Activated naive CD4-positive, alpha-beta T cell treated with anti-CD3 and anti-CD28 coated beads, Interleukin-2, amount 50 U/mL, for 24 hours (primary cell): Measurements from ENCODE around the gene CDKN2D.
"Not testable (repeated sequence)": the region's sequence is repeated elsewhere in the genome, so short reads cannot be mapped to it uniquely, and the experiment has no call there.

Source experiments
- H3K27ac Mint-ChIP-seq: one replicate; pipeline ENCODE4 v1.8.0; 2021; ENCODE audit warnings: mild to moderate bottlenecking, mixed read lengths
- H3K27me3 Mint-ChIP-seq: one replicate; pipeline ENCODE4 v1.8.0; 2021; ENCODE audit warnings: mixed read lengths
- H3K36me3 Mint-ChIP-seq: one replicate; pipeline ENCODE4 v1.8.0; 2021; ENCODE audit warnings: mixed read lengths
- H3K4me1 Mint-ChIP-seq: one replicate; pipeline ENCODE4 v1.8.0; 2021; ENCODE audit warnings: mixed read lengths
- H3K4me3 Mint-ChIP-seq: one replicate; pipeline ENCODE4 v1.8.0; 2021; ENCODE audit warnings: mild to moderate bottlenecking, mixed read lengths
- H3K9me3 Mint-ChIP-seq: one replicate; pipeline ENCODE4 v1.8.0; 2021; ENCODE audit warnings: mixed read lengths

The CDKN2D gene

GRCh38 chr19:10548746-10549276 is 20.0 kb downstream of the CDKN2D start:
- Mint-ChIP-seq H3K9me3 (no peaks in the 10 kb centered on the region), H3K4me1 (peaks cover 37% of the 10 kb centered on the region), H3K27ac (no peak overlapping the region), H3K36me3 (peaks cover 4% of the 10 kb centered on the region), H3K4me3 (no peak overlapping the region), H3K27me3 (no peaks in the 10 kb centered on the region)

DNA sequence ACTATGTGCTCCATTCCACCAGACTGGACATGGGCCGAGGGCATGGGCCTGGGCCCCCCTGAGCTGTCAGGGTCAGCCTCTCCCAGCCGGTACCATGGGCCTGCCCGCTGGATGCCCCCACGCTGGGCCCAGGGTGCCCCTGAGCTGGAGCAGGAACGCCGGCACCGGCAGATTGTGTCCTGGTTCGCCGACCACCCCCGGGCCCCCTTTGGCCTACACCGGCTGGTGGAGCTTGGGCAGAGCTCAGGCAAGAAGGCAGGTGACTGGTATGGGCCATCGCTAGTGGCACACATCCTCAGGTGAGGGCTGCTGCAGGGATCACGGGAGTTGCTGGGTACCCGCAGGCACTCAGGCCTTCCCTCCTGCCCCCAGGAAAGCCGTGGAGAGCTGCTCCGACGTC is 22.0 kb downstream of the CDKN2D start:
- Mint-ChIP-seq H3K27ac (no peak overlapping the region), H3K9me3 (no peaks in the 10 kb centered on the region), H3K4me3 (no peak overlapping the region), H3K36me3 (peaks cover 4% of the 10 kb centered on the region), H3K27me3 (no peaks in the 10 kb centered on the region), H3K4me1 (peaks cover 24% of the 10 kb centered on the region)

GRCh38 chr19:10544753-10545251 is 24.0 kb downstream of the CDKN2D start:
- peak overlapping the region; percentile 85 for H3K27ac Mint-ChIP-seq

DNA sequence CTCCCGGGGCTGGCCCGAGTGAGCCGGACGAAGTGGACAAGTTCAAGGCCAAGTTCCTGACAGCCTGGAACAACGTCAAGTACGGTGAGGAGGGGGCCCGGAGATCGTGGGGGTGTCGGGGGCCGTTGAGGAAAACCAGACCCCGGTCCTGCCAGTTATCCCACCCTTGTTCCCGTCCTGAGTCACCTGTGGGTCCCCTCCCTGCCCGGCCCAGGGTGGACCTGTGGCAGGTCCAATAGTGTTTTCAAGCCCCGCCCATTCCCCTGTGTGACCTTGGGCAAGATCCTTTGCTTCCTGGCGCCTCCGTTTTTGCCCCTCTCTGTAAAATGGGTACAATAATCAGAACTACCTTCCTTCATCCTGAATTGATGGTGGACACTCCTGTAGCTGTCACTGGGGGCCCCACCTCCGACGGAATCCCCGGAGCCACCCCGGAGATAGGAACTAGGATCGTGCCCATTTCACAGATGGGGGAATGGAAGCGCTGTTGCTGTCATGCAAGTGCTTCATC is 24.5 kb downstream of the CDKN2D start:
- Mint-ChIP-seq H3K9me3 (no peaks in the 10 kb centered on the region), H3K36me3 (no peaks in the 10 kb centered on the region), H3K27ac (peak overlapping the region; percentile 85), H3K4me3 (peak overlapping the region; percentile 90), H3K4me1 (peaks cover 20% of the 10 kb centered on the region), H3K27me3 (no peaks in the 10 kb centered on the region)

More at GRCh38 chr19:10544753-10545251, 24.0 kb downstream of the CDKN2D start:
- no peaks in the 10 kb centered on the region for H3K27me3 Mint-ChIP-seq
- H3K9me3 Mint-ChIP-seq: no peaks in the 10 kb centered on the region
- no peaks in the 10 kb centered on the region for H3K36me3 Mint-ChIP-seq
- H3K4me1 Mint-ChIP-seq: peaks cover 20% of the 10 kb centered on the region
- peak overlapping the region; percentile 90 for H3K4me3 Mint-ChIP-seq

GRCh38 chr19:10543420-10544241 is 25.1 kb downstream of the CDKN2D start, which contains the start of gene ATG4D:
ATG4D (plus strand) TSS chr19:10543904; CDS start chr19:10544091, 187 bp downstream.
- Mint-ChIP-seq H3K4me3 (peak within 1 kb of the TSS; percentile 90), H3K4me1 (peaks cover 20% of the 10 kb centered on the region), H3K27me3 (peaks cover 2% of the 10 kb centered on the region), H3K9me3 (no peaks in the 10 kb centered on the region), H3K36me3 (no peaks in the 10 kb centered on the region), H3K27ac (peak within 1 kb of the TSS; percentile 85)

- peak overlapping the region; percentile 12 for H3K27ac Mint-ChIP-seq
- H3K27me3 Mint-ChIP-seq: peaks cover 3% of the 10 kb centered on the region
- no peaks in the 10 kb centered on the region for H3K9me3 Mint-ChIP-seq
- H3K4me3 Mint-ChIP-seq: peak overlapping the region; percentile 76
- H3K4me1 Mint-ChIP-seq: peaks cover 20% of the 10 kb centered on the region
- H3K36me3 Mint-ChIP-seq: no peaks in the 10 kb centered on the region
These were observed 25.7 kb downstream of the CDKN2D start for GRCh38 chr19:10543059-10543419.

GRCh38 chr19:10539016-10539415 is 29.8 kb downstream of the CDKN2D start:
- H3K4me3 Mint-ChIP-seq, H3K27me3 Mint-ChIP-seq, H3K36me3 Mint-ChIP-seq, H3K9me3 Mint-ChIP-seq, H3K27ac Mint-ChIP-seq: not testable (repeated sequence)
- peaks cover 11% of the 10 kb centered on the region for H3K4me1 Mint-ChIP-seq

DNA sequence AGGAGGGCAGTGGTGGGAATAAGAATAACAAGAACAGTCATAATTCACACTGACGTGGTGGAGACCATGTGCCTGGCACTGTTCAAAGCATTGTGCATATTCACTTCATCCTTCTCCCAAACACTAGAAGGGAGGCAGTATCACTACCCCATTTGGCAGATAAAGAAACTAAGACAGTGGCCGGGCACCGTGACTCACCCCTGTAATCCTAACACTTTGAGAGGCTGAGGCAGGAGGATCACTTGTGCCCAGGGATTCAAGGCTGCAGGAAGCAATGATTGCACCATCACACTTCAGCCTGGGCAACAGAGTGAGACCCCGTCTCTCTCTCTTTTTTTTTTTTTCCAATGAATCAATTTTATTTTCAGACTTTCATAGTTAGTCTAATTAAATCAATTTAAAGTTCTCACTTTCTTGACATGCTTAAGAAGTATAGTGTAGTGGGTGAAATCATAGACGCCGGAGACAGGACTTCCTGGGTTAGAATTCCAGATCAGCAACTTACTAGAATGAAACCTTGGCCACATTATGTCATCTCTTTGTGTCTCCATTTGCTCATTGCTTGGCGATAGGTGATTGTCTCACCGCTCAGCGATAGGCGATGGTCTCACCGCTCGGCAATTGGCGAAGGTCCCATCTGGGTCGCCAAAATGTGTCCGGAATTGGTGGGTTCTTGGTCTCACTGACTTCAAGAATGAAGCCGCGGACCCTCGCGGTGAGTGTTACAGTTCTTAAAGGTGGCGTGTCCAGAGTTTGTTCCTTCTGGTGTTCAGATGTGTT is 30.4 kb downstream of the CDKN2D start:
- H3K4me1 Mint-ChIP-seq: peaks cover 10% of the 10 kb centered on the region
- no peaks in the 10 kb centered on the region for H3K36me3 Mint-ChIP-seq
- no peak overlapping the region for H3K27ac Mint-ChIP-seq
- H3K4me3 Mint-ChIP-seq: no peak overlapping the region
- H3K9me3 Mint-ChIP-seq: no peaks in the 10 kb centered on the region
- peaks cover 6% of the 10 kb centered on the region for H3K27me3 Mint-ChIP-seq

DNA sequence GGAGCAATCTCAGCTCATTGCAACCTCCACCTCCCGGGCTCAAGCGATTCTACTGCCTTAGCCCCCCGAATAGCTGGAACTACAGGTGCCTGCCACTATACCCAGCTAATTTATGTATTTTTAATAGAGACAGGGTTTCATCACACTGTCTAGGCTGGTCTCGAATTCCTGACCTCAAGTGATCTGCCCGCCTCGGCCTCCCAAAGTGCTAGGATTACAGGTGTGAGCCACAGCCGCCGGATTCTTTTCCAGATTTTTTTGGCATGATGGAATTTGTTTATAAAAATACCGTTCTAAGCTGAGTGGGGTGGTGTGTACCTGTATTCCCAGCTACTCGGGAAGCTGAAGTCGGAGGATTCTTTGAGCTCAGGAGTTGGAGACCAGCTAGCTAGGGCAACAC is 31.1 kb downstream of the CDKN2D start:
- no peak overlapping the region for H3K4me3 Mint-ChIP-seq
- H3K27me3 Mint-ChIP-seq: peaks cover 6% of the 10 kb centered on the region
- peaks cover 3% of the 10 kb centered on the region for H3K4me1 Mint-ChIP-seq
- no peaks in the 10 kb centered on the region for H3K9me3 Mint-ChIP-seq
- no peaks in the 10 kb centered on the region for H3K36me3 Mint-ChIP-seq
- no peak overlapping the region for H3K27ac Mint-ChIP-seq

GRCh38 chr19:10535613-10536012 is 33.2 kb downstream of the CDKN2D start:
- Mint-ChIP-seq H3K4me3 (no peak overlapping the region), H3K4me1 (peaks cover 3% of the 10 kb centered on the region), H3K27me3 (peaks cover 6% of the 10 kb centered on the region), H3K27ac (no peak overlapping the region), H3K9me3 (no peaks in the 10 kb centered on the region), H3K36me3 (no peaks in the 10 kb centered on the region)

- Mint-ChIP-seq H3K27ac (no peak overlapping the region), H3K4me3 (no peak overlapping the region), H3K36me3 (no peaks in the 10 kb centered on the region), H3K9me3 (no peaks in the 10 kb centered on the region), H3K4me1 (no peaks in the 10 kb centered on the region), H3K27me3 (peaks cover 6% of the 10 kb centered on the region)
These were observed 35.0 kb downstream of the CDKN2D start for GRCh38 chr19:10533646-10534386.

- Mint-ChIP-seq H3K27me3 (peaks cover 3% of the 10 kb centered on the region), H3K9me3 (no peaks in the 10 kb centered on the region), H3K27ac (no peak overlapping the region), H3K4me3 (no peak overlapping the region), H3K36me3 (no peaks in the 10 kb centered on the region), H3K4me1 (no peaks in the 10 kb centered on the region)
These were observed 36.3 kb downstream of the CDKN2D start for GRCh38 chr19:10532457-10532856.

DNA sequence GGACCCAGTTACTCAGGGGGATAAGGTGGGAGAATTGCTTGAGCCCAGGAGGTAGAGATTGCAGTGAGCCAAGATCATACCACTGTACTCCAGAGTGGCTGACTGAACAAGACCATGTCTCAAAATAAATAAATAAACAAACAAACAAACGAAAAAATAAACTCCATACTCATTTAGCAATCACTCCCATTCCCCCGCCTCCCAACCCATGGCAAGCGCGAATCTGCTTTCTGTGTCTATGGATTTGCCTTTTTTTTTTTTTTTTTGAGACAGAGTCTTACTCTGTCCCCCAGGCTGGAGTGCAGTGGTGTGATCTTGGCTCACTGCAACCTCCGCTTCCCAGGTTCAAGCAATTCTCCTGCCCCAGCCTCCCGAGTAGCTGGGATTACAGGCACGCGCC is 41.9 kb downstream of the CDKN2D start:
- not testable (repeated sequence) for H3K27ac Mint-ChIP-seq, H3K9me3 Mint-ChIP-seq, H3K4me1 Mint-ChIP-seq, H3K4me3 Mint-ChIP-seq, H3K27me3 Mint-ChIP-seq, H3K36me3 Mint-ChIP-seq

GRCh38 chr19:10525636-10526035 is 43.1 kb downstream of the CDKN2D start:
- Mint-ChIP-seq H3K4me1 (no peaks in the 10 kb centered on the region), H3K4me3 (no peak overlapping the region), H3K9me3 (no peaks in the 10 kb centered on the region), H3K27me3 (no peaks in the 10 kb centered on the region), H3K36me3 (no peaks in the 10 kb centered on the region), H3K27ac (no peak overlapping the region)

DNA sequence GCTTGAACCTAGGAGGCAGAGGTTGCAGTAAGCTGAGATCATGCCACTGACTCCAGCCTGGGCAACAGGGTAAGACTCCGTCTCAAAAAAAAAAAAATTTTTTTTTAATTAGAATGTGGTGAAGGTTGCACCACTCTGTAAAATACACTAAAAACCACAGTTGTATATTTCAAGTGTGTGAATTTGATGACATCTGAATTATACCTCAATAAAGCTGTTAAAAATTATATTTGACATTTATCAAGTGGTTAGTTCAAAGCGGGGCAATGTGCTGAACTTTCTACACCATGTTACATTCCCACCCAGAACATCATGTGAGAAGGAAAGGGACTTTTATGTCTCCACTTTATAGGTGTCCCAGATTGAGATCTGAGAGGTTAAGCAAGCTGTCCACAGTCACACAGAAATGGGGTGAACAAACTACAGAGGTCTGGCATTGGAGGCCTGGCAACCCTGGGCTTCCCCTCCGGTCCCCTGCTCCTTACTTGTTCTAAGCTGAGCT is 45.6 kb downstream of the CDKN2D start:
- Mint-ChIP-seq H3K4me1 (peaks cover 14% of the 10 kb centered on the region), H3K36me3 (no peaks in the 10 kb centered on the region), H3K4me3 (no peak overlapping the region), H3K27ac (no peak overlapping the region), H3K27me3 (peaks cover 12% of the 10 kb centered on the region), H3K9me3 (no peaks in the 10 kb centered on the region)
